NCI-H1930 (cell line): ENCODE data around the gene FHDC1.
"Not testable (repeated sequence)": the region's sequence is repeated elsewhere in the genome, so short reads cannot be mapped to it uniquely, and the experiment has no call there.

Source experiments
- DNase-seq, 2 experiments: peaks; one replicate each; lab custom pipeline; 2025; lab: John Stamatoyannopoulos, UW

The FHDC1 gene, protein sequence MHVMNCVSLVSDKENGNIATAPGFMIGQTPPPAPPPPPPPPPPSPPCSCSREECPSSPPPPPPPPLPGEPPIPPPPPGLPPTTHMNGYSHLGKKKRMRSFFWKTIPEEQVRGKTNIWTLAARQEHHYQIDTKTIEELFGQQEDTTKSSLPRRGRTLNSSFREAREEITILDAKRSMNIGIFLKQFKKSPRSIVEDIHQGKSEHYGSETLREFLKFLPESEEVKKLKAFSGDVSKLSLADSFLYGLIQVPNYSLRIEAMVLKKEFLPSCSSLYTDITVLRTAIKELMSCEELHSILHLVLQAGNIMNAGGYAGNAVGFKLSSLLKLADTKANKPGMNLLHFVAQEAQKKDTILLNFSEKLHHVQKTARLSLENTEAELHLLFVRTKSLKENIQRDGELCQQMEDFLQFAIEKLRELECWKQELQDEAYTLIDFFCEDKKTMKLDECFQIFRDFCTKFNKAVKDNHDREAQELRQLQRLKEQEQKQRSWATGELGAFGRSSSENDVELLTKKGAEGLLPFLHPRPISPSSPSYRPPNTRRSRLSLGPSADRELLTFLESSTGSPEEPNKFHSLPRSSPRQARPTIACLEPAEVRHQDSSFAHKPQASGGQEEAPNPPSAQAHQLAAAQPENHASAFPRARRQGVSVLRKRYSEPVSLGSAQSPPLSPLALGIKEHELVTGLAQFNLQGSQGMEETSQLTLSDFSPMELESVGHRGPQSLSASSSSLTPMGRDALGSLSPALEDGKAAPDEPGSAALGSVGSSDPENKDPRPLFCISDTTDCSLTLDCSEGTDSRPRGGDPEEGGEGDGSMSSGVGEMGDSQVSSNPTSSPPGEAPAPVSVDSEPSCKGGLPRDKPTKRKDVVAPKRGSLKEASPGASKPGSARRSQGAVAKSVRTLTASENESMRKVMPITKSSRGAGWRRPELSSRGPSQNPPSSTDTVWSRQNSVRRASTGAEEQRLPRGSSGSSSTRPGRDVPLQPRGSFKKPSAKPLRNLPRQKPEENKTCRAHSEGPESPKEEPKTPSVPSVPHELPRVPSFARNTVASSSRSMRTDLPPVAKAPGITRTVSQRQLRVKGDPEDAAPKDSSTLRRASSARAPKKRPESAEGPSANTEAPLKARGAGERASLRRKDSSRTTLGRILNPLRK

DNA sequence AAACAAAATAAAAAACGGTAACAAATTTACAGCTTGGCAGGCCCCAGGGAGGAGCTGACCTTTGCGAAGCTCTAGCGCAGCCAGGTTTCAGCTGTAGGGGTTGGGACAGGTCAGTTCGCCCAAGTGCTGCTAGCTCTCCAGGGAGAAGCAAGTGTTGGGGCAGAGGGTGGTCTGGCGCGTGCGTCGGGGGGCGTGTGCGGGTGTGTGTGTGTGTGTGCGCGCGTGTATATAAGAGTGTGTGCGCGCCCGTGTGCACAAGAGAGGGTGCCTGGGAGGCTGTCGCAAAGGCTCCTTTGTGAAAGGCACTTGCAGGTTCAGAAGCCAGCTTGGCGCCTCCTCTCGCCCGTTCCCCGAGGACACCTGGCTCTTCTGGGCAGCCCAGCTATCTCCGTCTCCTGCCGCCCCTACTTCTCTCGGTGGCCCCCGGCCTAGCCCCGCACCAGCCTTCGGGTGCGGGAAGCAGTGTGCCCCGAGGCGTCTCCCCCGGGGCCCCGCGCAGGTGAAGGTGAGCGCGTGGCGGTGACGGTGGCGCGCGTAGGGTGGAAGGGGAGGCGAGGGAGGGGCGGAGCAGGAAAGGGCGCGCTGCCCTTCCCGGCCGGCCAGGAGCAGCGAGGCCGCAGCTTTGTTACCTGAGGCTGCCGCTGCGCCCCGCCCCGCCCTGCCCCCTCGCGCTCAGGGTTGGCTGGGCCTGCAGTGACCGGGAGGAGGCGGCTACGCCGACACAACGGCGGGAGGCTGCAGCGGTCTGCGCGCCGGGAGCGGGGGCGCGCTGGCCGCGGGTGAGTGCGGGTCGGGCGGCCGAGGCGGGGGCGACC is at the start of gene FHDC1:
TSS of gene FHDC1 (plus strand) at position 693 of the 815 bp plus-strand sequence. CDS start 6,735 bp downstream, outside the sequence.
- DNase-seq = peak; percentile 76 to 82

DNA sequence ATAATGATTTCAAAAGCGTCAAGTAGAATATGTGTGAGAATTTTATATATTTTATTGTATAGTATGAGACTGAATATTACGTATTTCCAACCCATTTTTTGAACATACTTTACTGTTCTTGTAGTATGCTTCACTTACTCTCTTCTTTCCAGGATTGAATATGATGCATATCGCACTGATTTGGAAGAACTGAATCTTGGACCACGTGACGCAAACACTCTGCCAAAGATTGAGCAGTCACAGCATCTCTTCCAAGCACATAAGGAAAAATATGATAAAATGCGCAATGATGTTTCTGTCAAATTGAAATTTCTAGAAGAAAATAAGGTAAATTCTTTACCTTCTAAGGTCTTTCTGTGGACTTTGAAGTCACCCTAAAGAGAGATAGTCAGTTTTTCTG is 48.1 kb upstream of the FHDC1 start:
- DNase-seq = no peak

DNA sequence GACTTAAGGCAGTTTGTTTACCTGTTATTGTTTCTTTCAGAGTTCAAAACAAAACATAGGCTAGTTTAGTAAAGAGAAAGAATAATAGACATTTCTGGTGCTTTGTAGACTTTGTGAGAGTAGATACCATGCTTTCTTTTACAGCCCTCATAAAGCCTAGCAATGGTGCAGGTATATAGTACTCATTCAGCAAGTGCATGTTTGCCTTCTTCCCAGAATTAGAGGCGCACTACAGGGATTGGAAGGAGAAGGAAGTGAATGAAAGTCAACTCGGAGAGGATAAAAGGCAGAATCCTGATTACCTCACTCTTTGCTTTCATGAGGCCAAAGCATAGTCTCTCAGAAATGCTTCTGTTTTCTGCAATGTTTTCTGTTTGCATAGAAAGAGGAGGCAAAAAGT is 43.1 kb upstream of the FHDC1 start:
- peak in 1 of 2 experiments; percentile 21 for DNase-seq

DNA sequence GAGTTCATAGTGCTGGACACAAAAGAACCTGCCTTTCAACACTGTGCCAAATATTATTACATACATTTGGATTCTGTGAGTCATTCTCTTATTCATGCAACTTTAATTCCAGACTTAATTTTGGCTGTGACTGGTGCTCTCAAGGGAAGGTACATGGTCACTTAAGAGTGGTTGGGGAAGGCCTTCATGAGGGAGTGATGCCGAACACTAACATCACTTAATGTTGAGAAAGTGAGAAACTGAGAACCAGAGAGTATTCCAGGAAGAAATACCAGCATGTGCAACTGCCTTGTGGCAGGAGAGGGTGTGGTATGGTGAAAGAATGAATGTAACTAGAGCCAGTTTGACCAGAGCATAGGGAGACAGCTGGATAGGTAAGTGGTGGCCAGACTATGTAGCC is 41.5 kb upstream of the FHDC1 start:
- DNase-seq = no peak

DNA sequence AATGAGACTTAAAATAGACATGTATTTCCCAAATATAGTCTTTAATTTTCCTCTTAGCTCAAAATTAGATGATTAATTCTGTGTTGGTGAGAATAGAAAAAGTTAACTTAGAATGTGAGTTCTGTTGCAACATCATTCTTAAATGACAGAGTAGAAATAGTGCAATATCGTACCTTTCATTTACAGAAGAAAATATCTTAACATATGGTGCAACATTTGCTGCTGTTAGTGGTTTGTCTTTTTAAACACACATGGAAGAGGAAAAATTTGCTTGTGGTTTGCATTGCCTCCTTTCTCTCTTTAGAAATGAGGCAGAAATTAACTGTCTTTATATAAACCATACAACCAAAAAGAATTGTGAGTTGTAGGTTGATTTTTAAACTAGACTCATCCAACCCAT is 39.3 kb upstream of the FHDC1 start:
- DNase-seq = no peak

DNA sequence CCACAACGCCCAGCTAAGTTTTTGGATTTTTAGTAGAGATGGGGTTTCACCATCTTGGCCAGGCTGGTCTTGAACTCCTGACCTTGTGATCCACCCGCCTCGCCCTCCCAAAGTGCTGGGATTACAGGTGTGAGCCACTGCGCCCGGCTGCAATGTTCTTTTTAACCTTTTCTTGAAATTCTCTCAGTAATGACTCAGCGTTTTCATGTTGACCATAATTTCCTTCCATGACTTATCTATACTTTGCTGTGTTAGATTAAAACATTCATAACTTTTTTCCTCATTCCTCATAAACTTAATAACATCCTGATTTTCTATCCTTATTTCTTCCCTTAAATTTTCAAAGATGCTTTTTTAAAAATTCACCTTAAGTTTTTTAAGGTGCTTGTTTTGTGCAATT is 38.0 kb upstream of the FHDC1 start:
- DNase-seq = not testable (repeated sequence)

DNA sequence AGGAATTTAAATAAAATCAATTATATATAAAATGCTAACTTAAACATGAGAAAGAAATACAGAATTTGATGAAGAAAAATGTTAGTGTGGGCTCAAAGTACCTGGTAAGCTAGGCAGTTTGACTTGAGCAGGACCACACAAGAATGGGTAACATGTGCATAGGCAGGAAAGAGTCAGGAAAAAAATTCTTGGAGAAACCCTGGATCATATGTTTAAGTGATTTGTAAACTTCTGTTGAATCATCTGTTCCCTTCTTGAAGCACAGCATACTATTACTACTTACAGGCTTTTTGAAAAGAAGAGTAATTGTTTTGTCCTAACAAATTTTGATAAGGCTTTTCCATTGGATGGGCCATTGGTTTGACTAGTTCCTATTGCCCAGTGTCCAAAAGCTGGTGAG is 37.5 kb upstream of the FHDC1 start:
- no peak for DNase-seq

DNA sequence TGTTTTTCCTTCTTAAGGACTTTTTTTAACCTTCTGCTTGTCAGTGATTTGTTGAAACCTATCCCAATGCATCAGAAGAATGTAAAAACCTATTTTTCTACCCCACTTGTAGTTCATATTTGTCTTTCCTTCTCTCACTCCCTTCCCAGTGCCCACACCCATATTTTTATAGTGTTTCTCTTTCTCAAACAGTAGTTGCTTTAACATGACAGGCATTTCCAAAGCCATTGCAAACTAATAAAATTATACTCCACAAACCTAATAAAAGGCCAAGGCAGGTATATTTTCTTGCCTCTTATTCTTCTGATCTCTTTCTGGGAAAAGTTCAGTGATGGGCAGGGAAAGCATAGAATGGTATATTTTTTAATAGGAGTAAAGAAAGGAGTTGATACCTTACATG is 35.7 kb upstream of the FHDC1 start:
- no peak for DNase-seq

DNA sequence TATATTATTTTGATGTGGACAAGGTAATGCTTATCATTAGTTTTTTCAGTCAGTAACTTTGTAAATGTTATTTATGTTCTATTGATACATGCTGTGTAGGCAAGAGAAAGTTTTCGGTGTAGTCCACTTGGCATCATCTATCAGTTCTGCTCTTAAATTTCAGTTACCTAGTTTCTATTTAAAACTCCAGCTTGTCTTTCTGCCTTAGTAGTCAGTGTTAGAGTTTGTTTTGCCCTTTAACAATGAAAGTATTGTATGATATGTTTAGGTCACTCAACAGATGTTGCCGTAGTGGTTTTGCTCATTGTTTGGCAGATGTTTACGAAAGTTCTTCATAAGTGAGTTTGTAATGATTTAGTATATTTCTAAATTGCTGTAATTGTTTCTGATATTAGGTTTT is 34.9 kb upstream of the FHDC1 start:
- no peak for DNase-seq

DNA sequence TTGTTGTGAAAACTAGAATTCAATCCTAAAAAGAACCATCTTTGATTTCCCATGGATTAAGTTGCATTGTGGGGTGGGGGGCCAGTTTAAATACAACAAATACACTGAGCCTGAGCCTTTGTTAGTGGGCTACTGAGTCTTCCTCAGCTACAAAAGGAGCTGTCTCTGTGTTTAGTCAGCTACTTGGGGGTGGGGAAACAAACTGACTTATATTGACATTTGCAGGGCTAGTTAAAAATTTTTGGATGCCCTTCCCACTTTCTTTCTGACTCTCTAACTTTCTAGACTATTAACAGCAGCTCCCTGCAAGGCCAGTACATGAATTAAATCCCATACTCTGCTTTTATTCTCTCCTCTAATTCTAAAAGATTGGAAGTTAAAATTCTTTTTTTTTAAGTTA is 32.5 kb upstream of the FHDC1 start:
- no peak for DNase-seq

DNA sequence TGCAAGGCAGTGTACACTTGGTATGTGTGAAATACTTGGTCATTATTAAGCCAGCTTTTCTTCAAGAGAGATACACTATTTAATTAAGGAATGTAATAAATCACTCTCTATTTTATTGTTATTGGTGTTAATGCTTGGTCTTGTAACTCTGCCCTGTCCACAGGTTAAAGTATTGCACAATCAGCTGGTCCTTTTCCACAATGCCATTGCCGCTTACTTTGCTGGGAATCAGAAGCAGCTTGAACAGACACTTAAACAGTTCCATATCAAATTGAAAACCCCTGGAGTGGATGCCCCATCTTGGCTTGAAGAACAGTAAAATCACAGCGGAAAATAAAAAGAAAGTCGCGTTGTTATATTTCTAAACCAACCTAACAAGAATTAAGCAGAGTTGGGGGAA is 26.2 kb upstream of the FHDC1 start:
- no peak for DNase-seq

DNA sequence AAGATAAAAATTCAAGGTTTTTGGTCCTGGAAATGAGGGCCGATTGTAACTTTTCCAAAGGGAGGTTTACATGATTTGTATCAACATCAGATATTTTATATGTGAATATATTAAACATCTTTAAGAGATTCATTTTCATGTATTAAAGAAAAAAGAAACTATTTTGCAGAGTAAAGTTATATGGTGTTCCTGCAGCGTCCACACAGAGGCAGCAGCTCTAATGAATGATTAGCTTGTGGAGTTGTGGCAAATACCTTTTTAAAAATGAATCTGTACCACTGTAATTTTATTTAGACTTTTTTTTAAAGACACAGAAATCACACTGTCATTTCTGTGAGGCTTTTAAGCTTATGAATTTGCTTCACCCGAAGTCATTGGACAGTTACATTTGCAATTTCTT is 25.6 kb upstream of the FHDC1 start:
- DNase-seq = no peak

DNA sequence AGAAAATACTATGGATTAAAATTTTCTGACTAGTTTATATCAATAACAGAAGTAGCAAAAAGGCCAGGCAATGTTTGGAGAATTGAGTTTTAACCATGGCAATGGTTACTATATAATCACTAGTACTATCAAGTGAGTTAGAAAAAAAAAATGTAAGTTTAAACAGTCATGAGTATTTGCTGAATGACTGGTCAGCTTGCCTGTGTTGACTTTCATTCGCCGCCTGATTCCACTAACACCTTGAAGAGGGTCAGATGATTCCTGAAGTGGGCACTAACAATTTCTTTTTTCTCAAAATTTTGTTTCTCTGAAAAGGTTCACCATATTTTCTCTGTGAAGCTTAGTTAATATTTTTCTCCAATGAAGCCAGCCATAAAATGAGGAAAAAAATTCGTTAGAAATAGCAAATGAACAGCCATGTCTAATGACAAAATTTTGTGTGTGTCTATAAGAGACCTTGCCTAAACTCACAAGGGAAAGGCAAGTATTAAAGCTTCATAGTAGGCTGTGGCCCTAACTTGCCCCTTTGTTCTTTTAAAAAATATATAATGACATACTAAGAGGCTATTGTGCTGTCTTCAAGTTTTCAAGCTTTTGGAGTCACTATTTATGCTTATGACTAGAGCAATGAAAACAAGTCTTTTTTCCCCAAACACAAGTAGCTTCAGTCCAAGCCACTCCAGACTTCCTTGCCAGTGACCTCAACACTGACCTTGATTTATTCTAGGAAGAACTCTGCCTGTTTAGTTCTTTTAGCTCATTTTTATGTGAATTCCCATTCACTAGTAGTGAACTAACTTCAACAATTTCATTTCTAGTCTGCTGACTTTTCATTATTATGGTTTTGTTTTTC is 18.4 kb upstream of the FHDC1 start:
- no peak for DNase-seq

DNA sequence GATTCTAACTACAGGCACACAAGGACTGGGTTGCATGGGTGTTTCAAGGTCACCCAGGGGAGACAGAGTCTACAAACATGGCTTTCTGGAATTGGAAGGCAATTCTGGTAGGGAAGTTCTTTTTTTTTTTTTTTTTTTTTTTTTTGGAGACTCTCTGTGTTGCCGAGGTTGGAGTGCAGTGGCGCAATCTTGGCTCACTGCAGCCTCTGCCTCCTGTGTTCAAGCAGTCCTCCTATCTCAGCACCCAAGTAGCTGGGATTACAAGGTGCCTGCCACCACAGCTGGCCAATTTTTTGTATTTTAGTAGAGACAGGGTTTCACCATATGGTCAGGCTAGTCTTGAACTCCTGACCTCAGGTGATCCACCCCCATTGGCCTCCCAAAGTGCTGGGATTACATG is 16.3 kb upstream of the FHDC1 start:
- DNase-seq = no peak

DNA sequence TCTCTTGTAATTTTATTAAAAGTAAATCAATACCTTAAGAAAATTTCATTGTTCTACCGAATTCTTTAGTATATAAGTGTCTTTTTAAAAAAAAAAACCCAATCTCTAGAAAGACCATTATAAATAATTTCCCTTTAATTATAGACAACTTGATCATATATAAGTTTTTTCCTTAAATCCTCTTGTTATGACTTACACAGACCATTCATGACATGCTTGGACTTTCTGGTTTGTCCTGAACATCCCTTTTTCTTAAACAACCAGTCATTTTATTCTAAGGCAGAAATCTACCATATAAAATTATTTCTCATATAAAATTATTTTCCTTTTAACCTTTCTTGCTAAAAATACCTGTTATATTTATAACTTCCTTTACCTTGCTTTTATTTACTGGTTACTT is 15.4 kb upstream of the FHDC1 start:
- peak in 1 of 2 experiments; percentile 18 for DNase-seq

DNA sequence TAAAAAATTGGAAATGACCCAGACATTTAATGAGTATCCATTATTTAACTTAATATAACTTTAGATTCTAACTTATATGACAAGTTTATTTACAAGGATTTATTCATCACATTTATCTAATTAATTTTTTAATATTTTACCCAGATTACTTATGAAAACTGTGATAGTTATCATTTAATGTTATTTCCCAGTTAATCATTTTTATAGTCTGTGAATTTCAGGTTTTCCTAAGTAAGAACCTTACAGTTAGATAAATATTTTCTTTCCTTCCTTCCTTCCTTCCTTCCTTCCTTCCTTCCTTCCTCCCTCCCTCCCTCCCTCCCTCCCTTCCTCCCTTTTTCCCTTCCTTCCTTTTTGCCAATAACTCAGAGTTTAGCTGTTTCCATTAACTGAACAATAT is 14.8 kb upstream of the FHDC1 start:
- no peak for DNase-seq

DNA sequence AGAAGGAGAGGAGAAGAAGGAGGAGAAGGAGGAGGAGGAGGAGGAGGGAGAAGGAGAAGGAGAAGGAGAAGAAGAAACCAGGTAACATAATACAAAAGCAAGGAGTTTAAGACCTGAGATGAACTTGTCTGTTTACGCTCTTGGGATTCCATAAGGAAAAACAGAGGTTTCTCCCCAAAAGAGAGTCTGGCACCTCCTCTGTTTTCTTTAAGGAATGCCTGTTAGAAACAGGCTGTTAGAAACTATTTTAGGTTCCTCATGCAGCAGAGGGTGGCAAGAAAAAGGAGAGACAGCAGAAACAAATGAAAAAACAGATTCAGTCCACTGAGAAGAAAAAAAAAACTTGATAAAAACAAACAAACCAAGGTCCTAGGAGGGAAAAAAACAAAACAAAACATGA is 10.3 kb upstream of the FHDC1 start:
- no peak for DNase-seq

DNA sequence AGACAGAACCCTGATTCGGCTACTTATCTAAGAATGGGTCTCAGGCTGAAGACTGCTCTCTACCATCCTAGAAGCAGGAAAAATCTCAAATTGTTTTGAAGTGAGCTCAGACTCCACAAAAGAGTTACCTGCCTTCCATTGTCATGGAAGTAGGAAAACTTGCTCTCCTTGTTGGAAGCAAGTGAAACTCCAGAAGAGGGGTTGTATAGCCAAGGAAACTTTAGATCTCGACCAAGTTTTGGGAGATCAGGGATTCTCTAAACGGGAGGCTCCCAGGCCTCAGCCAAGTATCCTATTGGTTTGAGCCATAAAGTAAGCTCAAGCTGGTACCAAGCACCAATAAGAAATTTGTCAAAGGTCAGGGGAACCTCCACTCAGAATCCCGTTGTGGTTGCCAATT is 9.2 kb upstream of the FHDC1 start:
- DNase-seq = no peak

DNA sequence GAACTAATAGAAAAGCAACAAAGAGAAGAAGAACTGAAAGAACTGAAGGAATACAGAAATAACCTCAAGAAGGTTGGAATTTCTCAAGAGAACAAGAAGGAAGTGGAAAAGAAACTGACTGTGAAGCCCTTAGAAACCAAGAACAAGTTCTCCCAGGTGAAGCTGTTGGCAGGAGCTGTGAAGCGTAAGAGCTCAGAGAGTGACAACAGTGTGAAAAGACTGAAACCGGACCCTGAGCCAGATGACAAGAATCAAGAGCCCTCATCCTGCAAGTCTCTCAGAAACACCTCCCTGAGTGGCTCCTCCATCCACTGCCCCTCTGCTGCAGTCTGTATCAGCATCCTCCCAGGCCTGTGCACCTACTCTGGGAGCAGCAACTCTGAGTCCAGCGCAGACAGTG is 8.4 kb upstream of the FHDC1 start:
- no peak for DNase-seq

DNA sequence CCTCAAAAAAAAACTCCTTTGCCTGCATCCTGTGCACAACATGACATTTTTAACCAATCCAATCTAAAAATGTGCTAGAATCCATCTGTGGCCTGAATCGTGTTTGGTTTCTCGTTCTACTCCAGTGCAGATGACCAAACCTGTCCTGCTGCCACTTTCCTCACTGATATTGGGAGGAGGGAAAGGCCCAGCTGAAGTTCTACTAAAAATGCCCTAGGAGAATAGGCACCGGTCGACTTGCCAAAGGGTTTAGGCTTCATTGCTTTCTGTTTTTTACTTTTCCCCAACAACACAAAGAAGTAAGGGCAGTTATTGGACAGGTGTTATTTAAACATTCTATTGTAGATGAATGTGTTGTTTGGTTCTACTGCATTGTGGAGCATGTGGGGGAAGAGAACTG is 7.8 kb upstream of the FHDC1 start:
- DNase-seq = no peak

DNA sequence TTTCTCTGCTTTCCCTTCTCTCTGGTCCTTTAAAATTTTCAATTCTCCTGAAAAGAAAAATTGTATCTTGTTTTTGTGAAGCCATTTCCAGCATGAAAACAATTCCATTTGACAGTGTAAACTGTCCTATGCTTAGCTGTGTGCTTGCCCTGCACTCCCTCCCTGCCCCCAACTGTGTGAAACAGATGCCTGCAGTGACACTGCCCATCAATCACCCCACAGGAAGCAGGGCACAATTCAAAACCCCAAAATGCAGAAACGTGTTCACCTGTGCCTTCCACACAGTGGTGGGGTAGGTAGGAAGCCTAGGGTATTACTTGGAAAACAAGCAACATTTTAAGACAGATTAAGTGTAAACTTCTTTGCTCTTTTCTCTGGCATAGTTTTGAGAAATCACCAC is 6.2 kb upstream of the FHDC1 start:
- no peak for DNase-seq
